MM.1S (cell line): Measurements from ENCODE around the gene BTBD1.

Experiments used
- EZH2 ChIP-seq: fragments of 300-600 bp; sonication (generic); optimal IDR thresholded peaks from 2 replicates; pipeline ENCODE3; 2017; ENCODE audit warnings: low read depth, mild to moderate bottlenecking, antibody characterized with exemption, low read length, mixed read lengths
- EZH2phosphoT487 ChIP-seq: fragments of 300-600 bp; sonication (generic); IDR thresholded peaks from 2 replicates; pipeline ENCODE4 v1.6.1; 2018; ENCODE audit warnings: antibody characterized with exemption, low read length
- TF ChIP-seq, protein P1 (sequence below): fragments of 300-600 bp; sonication (generic); IDR thresholded peaks from 2 replicates; pipeline ENCODE4 v1.5.1; 2016; ENCODE audit warnings: antibody characterized with exemption, low read length, mixed read lengths

GRCh38 chr15:83115410-83115809 is 48.4 kb upstream of the BTBD1 start:
- TF ChIP-seq, protein P1, sequence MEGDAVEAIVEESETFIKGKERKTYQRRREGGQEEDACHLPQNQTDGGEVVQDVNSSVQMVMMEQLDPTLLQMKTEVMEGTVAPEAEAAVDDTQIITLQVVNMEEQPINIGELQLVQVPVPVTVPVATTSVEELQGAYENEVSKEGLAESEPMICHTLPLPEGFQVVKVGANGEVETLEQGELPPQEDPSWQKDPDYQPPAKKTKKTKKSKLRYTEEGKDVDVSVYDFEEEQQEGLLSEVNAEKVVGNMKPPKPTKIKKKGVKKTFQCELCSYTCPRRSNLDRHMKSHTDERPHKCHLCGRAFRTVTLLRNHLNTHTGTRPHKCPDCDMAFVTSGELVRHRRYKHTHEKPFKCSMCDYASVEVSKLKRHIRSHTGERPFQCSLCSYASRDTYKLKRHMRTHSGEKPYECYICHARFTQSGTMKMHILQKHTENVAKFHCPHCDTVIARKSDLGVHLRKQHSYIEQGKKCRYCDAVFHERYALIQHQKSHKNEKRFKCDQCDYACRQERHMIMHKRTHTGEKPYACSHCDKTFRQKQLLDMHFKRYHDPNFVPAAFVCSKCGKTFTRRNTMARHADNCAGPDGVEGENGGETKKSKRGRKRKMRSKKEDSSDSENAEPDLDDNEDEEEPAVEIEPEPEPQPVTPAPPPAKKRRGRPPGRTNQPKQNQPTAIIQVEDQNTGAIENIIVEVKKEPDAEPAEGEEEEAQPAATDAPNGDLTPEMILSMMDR = no peak
- TF ChIP-seq EZH2phosphoT487 (no peak), EZH2 (no peak)
